BJ (cell line): ENCODE measurements around the gene TMTC4. TPM values are rescaled to one million over a fixed set of nuclear protein-coding genes. Genes with fewer than 3 reads are reported as not detected.
A peak's percentile ranks its signal among the peaks of the same experiment; 100 is the strongest.

Experiments used
- CTCF ChIA-PET: fragments of 350-600 bp; formaldehyde crosslinking; extraction: SDS; loops from one replicate; lab custom pipeline; 2021; ENCODE audit warnings: antibody characterized with exemption, inconsistent platforms; lab: Yijun Ruan, JAX
- POLR2A ChIA-PET: fragments of 300-600 bp; sonication (Branson Sonifier 250); formaldehyde crosslinking; extraction: SDS; loops from one replicate; lab custom pipeline; 2021; ENCODE audit warnings: antibody characterized with exemption; lab: Charles Lee
- DNase-seq: peaks from one replicate; pipeline ENCODE4 v3.0.0-alpha.2; 2011; ENCODE audit warnings: low read depth
- H3K27me3 ChIP-seq: 2 replicates; pipeline ENCODE4 v1.6.0; 2011; ENCODE audit warnings: low read length; ENCODE audit not compliant: control insufficient read depth, insufficient read depth
- H3K36me3 ChIP-seq: 2 replicates; pipeline ENCODE4 v1.5.1; 2011; ENCODE audit warnings: low read length; ENCODE audit not compliant: control insufficient read depth, insufficient read depth
- H3K4me3 ChIP-seq: 2 replicates; pipeline ENCODE4 v1.5.1; 2011; ENCODE audit warnings: low read depth, mild to moderate bottlenecking, control low read depth, low read length
- polyA plus RNA-seq: library from polyadenylated mRNA; depleted of rRNA; stranded (reverse); fragments of >200 nt; gene quantifications from 2 replicates; pipeline ENCODE4 v1.2.3, GENCODE V29; 2011
- TF ChIP-seq, protein P1 (sequence below): IDR thresholded peaks from 2 replicates; pipeline ENCODE4 v1.5.1; 2011; ENCODE audit warnings: low read depth, mild to moderate bottlenecking, control low read depth, inconsistent platforms, low read length, moderate library complexity; ENCODE audit not compliant: insufficient read depth

The TMTC4 gene
- polyA plus RNA-seq, 1 experiment, result 10.9 TPM

DNA sequence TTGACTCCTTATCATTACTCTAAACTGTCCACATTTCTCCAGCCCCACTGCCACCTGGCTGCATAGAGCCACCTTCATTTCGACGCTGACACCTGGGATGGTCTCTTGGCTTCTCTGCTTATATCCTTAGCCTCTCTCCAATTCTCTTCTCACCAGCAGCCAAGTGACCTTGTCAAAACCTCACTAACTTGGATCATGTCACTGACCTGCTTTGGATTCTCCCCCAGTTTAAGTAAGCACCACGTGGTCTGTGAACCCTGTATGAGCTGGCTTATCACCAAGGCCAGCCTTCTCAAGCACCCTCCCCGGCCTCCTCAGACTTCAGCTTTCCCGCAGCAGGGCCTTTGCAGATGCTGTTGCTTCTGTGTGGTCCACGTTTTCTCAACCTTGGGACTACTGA, 73.7 kb downstream of the TMTC4 start:
- DNase-seq, result no peak
- Histone ChIP-seq H3K36me3 (no peaks in the 10 kb centered on the region), H3K27me3 (no peaks in the 10 kb centered on the region), H3K4me3 (no peak overlapping the region)
- TF ChIP-seq, protein P1, sequence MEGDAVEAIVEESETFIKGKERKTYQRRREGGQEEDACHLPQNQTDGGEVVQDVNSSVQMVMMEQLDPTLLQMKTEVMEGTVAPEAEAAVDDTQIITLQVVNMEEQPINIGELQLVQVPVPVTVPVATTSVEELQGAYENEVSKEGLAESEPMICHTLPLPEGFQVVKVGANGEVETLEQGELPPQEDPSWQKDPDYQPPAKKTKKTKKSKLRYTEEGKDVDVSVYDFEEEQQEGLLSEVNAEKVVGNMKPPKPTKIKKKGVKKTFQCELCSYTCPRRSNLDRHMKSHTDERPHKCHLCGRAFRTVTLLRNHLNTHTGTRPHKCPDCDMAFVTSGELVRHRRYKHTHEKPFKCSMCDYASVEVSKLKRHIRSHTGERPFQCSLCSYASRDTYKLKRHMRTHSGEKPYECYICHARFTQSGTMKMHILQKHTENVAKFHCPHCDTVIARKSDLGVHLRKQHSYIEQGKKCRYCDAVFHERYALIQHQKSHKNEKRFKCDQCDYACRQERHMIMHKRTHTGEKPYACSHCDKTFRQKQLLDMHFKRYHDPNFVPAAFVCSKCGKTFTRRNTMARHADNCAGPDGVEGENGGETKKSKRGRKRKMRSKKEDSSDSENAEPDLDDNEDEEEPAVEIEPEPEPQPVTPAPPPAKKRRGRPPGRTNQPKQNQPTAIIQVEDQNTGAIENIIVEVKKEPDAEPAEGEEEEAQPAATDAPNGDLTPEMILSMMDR, result no peak
- ChIA-PET POLR2A (no interaction called here), CTCF (interaction anchor here (4.0 kb wide), 1 partner anchor 12 kb away, joined by 19 read pairs; the partner anchor contains the start of gene GGACT)

DNA sequence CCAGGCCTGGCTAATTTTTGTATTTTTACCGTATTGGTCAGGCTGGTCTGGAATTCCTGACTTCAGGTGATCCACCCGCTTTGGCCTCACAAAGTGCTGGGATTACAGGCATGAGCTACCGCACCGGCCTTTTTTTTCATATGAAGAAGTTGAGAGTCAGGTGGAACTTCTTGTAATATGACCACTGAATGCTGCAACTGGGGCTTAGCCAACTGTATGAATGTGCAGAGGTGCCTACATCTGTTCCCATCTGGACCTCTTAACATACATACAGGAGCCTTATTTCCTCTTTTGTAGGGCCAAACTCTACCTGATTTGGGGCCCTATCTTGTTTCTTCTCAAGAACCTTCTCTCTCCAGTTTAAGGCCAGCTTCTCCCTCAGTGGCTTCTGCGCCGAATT, 74.1 kb downstream of the TMTC4 start:
- no peak for DNase-seq
- ChIA-PET POLR2A (no interaction called here), CTCF (interaction anchor here (4.0 kb wide), 1 partner anchor 12 kb away, joined by 19 read pairs; the partner anchor contains the start of gene GGACT)
- Histone ChIP-seq H3K4me3 (no peak overlapping the region), H3K27me3 (no peaks in the 10 kb centered on the region), H3K36me3 (no peaks in the 10 kb centered on the region)
- TF ChIP-seq, protein P1, result no peak

DNA sequence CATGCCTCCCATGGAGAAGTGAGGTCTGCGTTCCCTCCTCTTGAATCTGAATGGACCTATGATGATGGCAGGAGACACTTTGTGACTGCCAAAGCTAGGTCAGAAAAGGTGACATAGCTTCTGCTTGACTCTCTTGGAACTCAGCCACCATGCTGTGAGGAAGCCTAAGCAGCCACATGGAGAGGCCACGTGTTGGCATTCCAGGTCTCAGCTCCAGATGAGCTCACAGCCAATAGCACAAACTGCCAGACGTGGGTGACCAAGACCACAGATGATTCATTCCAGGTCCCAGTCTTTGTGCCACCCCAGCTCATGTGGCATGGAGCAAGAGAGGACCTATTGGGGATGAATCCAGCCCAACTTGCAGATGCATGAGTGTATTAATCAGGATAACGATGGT, 77.3 kb downstream of the TMTC4 start:
- CTCF ChIA-PET, result no interaction called here
- H3K27me3 ChIP-seq, result no peaks in the 10 kb centered on the region
- no peaks in the 10 kb centered on the region for H3K36me3 ChIP-seq
- no peak for DNase-seq
- H3K4me3 ChIP-seq, result no peak overlapping the region
- TF ChIP-seq, protein P1, result no peak
- POLR2A ChIA-PET, result no interaction called here

DNA sequence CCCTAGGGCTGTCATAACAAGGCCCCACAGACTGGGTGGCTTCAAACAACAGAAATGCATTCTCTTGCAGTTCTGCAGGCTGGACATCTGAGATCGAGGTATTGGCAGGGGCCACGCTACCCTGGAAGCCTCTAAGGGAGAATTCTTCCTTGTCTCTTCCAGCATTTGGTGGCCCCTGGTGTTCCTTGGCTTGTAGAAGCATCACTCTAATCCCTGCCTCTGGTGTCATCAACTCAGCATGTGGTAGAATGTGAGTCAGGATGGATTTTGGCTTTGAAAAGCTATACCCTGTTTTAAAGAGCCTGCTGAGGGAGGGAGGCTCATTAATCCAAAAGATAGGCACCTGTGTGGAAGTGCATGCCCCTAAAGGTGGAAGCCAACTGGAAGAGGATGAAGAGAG, 78.1 kb downstream of the TMTC4 start:
- ChIA-PET POLR2A (no interaction called here), CTCF (no interaction called here)
- Histone ChIP-seq H3K4me3 (no peak overlapping the region), H3K36me3 (no peaks in the 10 kb centered on the region), H3K27me3 (no peaks in the 10 kb centered on the region; the same call in 1 of the 2 replicates)
- DNase-seq, result no peak
- TF ChIP-seq, protein P1, result no peak

DNA sequence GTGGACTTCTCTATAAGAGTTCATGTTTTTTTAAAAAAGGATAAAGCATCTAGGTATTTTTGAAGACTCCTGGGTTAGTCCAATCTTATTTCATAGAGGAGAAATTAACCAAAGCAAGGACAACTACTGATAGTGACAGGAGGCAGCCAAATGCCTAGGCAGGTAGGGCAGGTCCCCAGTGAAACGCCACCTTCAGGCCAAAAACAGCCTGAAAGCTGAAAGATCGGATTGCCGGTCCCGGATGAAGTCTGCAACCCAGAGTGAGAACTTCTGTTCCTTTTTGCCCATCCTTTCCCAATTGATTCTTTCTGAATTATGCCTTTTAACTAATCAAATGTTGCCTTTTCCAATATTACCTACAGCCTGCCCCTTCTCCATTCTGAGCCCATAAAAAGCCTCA, 79.9 kb downstream of the TMTC4 start:
- ChIA-PET CTCF (interaction anchor here (1.1 kb wide), 1 partner anchor 22 kb away, joined by 5 read pairs; no protein-coding TSS in a partner anchor), POLR2A (no interaction called here)
- no peak for DNase-seq
- Histone ChIP-seq H3K4me3 (no peak overlapping the region), H3K27me3 (no peaks in the 10 kb centered on the region; the same call in 1 of the 2 replicates), H3K36me3 (no peaks in the 10 kb centered on the region)
- TF ChIP-seq, protein P1, result 0 out of 2 replicates have a peak, but pooled peaks have one; percentile 13
